GM18909 (cell line): ENCODE measurements around the gene ERC2.

ENCODE experiments used
- ATAC-seq: cut with Tn5 transposase; IDR thresholded peaks from one replicate; pipeline ENCODE4 v1.9.1; 2021; ENCODE audit warnings: mild to moderate bottlenecking; ENCODE audit not compliant: unreplicated experiment, poor library complexity

ERC2 gene

GRCh38 chr3:55782807-55783206 lies 685.5 kb downstream of the ERC2 start:
- no peak for ATAC-seq

- ATAC-seq, result no peak
These were observed 685.9 kb downstream of the ERC2 start for GRCh38 chr3:55782351-55782750.

DNA sequence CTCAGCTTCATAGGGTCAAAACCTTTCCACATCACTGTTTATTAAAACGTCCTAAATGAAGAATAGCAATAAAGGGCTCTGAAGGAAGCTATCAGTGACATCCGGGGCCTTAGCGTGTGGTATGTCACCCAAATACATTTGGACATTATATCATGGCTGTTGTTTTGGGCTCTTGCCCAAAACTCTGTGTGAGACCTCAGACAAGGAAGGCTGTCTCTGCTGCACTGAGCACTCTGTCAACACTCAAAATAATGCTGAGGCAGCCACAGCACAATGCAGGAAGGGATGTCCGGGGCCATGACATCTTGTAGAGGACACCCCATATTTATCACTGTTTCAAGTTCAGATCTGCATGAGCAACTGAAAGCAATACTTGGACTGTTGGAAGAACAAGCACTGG lies 687.4 kb downstream of the ERC2 start:
- ATAC-seq, result no peak

- ATAC-seq, result no peak
These were observed 688.7 kb downstream of the ERC2 start for GRCh38 chr3:55779543-55779942.

DNA sequence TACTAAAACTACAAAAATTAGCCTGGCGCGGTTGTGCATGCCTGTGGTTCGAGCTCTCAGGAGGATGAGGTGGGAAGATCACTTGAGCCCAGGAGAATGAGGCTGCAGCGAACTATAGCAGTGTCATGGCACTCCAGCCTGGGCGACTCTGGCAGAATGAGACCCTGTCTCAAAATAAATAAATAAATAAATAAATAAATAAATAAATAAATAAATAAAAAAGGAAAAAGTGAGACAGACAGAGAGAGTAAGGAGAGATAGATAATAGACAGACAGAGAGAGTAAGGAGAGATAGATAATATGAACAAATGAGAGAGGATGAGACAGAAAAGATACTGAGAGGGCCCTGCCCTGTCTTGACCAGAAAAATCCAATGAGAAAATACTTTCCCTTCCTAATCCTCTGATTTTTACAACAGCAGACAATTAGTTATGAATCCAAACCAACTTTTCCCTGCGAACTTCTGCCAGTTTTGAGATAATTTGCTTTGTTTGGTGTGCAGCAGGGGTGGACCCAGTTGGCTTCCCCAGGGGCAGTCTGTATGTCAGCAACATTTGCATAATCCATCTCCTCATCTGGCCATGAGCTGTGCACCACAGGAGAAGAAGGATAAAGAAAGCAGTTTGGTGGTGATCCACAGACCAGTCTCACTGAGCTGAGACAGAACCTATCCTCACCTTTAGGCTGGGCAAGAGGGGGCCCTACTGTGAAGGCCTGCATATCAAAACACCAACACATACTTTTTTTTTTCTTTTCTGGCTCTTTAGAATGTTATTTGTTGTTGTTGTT lies 692.7 kb downstream of the ERC2 start:
- no peak for ATAC-seq

DNA sequence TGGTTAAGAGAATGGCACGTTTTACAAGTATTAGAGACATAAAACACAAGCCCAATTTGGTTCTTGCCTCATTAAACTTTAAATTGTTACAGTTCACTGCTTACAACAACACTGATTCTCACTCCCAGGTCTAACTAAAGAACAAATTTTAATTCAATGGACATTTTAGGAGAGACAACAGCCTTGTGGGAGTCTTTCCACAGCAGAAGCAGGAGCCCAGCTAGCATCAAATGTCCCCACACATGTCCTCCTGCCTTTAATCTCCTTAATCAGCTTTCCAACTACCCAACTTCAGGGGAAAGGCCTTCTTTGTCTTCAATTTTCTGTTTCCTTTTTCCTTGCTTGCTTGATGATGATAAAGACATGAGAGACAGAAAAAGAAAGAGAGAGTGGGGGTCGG lies 693.4 kb downstream of the ERC2 start:
- no peak for ATAC-seq

DNA sequence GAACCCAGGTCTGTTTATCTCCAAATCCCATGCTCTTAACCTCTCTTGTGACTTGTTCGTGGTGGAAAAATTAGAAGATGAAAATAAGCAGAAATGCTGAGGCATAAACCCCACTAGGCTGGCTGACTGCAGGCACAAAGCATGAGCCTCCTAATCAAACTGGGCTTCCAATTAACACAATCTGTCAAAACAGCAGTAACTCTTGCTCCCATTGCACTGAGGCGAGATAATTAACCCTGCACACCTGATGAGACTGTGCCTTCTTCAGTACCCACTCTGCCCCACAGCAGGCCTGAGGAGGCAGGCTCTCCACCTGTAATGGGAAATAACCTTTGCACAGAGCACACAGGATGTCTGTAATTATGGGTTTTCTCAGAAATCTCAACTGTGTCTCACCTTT lies 696.8 kb downstream of the ERC2 start:
- ATAC-seq, result no peak

- ATAC-seq, result no peak
These were observed 698.2 kb downstream of the ERC2 start for GRCh38 chr3:55770077-55770476.

GRCh38 chr3:55766753-55767152 lies 701.5 kb downstream of the ERC2 start:
- no peak for ATAC-seq

GRCh38 chr3:55765906-55766701 lies 702.2 kb downstream of the ERC2 start:
- no peak for ATAC-seq

- ATAC-seq, result no peak
These were observed 702.9 kb downstream of the ERC2 start for GRCh38 chr3:55765398-55765797.

GRCh38 chr3:55756976-55757375 lies 711.3 kb downstream of the ERC2 start:
- no peak for ATAC-seq

GRCh38 chr3:55755516-55756205 lies 712.6 kb downstream of the ERC2 start:
- ATAC-seq, result no peak

DNA sequence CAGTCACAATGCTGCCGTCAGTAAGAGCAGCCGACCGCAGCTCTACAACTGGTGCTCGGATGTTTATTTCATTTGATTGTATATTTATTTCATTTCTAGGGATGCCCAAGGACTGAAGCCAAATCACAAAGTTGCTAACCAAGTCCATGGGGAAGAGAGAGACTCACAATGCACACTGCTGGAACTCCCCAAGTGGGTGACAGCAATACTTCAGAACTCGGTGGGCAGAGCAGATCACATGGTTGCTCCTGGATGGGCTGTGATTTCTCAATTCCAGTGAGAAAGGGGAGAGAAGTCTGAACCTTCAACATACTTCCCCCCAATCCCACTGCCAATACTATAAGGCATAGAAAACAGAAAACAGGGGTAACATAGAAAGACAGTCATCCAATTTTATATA lies 715.4 kb downstream of the ERC2 start:
- ATAC-seq, result no peak

- no peak for ATAC-seq
These were observed 716.5 kb downstream of the ERC2 start for GRCh38 chr3:55751730-55752129.

DNA sequence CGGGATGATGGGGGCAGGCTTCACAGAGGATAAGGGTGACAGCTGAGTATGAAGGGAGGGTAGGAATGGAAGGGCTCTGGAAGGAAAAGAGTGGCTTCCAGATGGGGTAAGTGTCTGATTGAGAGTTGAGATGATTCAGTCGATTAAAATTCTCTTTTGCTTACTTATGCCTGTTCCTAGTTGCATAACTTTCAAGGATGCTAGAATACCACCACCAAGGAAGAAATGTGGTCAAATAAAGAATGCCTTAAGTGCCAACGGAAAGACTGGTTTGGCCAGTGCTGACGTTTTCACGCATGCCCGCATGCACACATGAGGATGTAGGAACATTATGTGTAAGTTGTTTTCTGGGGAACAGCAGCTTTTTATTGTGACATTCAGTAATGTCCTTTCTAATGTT lies 717.7 kb downstream of the ERC2 start:
- no peak for ATAC-seq

- no peak for ATAC-seq
These were observed 719.2 kb downstream of the ERC2 start for GRCh38 chr3:55749036-55749435.

DNA sequence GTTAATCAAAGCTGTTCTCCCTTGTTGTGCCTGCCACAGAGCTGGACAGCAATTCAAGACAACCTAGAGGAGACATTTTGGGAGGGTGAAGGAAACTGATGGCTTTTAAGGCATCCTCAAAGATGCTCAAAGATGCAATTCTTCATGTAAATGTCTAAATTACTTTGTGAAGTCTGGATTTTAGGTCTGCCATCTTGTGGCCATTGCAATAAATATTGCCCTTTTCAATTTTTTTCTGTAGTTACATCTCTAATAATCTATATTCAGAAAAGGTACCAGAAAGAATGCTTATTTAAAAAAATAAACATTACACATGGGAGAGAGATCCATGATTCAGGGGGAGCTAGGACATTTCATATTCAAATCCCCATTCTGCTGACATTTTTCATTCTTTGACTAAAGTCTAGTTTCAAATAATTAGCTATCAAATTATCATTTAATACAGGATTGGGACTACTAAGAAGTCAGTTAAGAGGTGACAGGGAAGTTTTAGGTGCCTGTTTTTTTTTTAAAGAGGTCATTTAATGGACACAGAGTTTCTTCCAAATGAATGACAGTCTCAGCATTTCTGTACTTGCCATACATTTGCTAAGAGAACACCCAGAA lies 721.4 kb downstream of the ERC2 start:
- no peak for ATAC-seq

- no peak for ATAC-seq
These were observed 725.5 kb downstream of the ERC2 start for GRCh38 chr3:55742832-55743136.

GRCh38 chr3:55742022-55742831 lies 726.0 kb downstream of the ERC2 start:
- ATAC-seq, result no peak
